OCI-LY3 (cell line): ENCODE measurements around the gene ARMC12.

Source experiments
- H2AFZ ChIP-seq: fragments of 200-600, 300-600 bp; shearing (Covaris generic); 2 replicates; pipeline ENCODE4 v1.6.0; 2014; ENCODE audit warnings: antibody characterized with exemption, low read depth, low read length
- H3K27ac ChIP-seq: fragments of 200-600, 300-600 bp; sonication (generic); 2 replicates; pipeline ENCODE4 v1.5.1; 2014; ENCODE audit warnings: mild to moderate bottlenecking, low read length, moderate library complexity, mixed read lengths
- H3K27me3 ChIP-seq: fragments of 200-600, 300-600 bp; sonication (generic); 2 replicates; pipeline ENCODE4 v1.6.1; 2014; ENCODE audit warnings: low read depth, low read length, mixed read lengths
- H3K36me3 ChIP-seq: fragments of 200-600, 300-600 bp; sonication (generic); replicated peaks from 2 replicates; pipeline ENCODE3; 2014; ENCODE audit warnings: low read depth, low read length, mixed read lengths
- H3K4me1 ChIP-seq: fragments of 300-600, 200-600 bp; sonication (generic); 2 replicates; pipeline ENCODE4 v1.6.1; 2014; ENCODE audit warnings: low read length, mixed read lengths
- H3K4me2 ChIP-seq: fragments of 200-600, 300-600 bp; sonication (generic); 2 replicates; pipeline ENCODE4 v1.6.1; 2014; ENCODE audit warnings: low read length, mixed read lengths
- H3K4me3 ChIP-seq: fragments of 300-600, 200-600 bp; sonication (generic); 2 replicates; pipeline ENCODE4 v1.5.1; 2014; ENCODE audit warnings: antibody characterized with exemption, mild to moderate bottlenecking, low read length, moderate library complexity
- H3K79me2 ChIP-seq: fragments of 300-600, 200-600 bp; shearing (Covaris generic); 2 replicates; pipeline ENCODE4 v1.6.1; 2014; ENCODE audit warnings: mild to moderate bottlenecking, low read length, mixed read lengths
- H3K9ac ChIP-seq: fragments of 300-600, 200-600 bp; shearing (Covaris generic); 2 replicates; pipeline ENCODE4 v1.6.0; 2014; ENCODE audit warnings: mild to moderate bottlenecking, low read length, moderate library complexity
- H3K9me3 ChIP-seq: fragments of 200-600, 300-600 bp; shearing (Covaris generic); 2 replicates; pipeline ENCODE4 v1.6.1; 2014; ENCODE audit warnings: low read length, mixed read lengths; ENCODE audit not compliant: insufficient read depth
- H4K20me1 ChIP-seq: fragments of 200-600, 300-600 bp; sonication (generic); 2 replicates; pipeline ENCODE4 v1.6.1; 2016; ENCODE audit warnings: low read length, mixed read lengths; ENCODE audit not compliant: insufficient read depth
- CTCF ChIP-seq: fragments of 200-600, 300-600 bp; sonication (generic); IDR thresholded peaks from 2 replicates; pipeline ENCODE4 v1.5.1; 2014; ENCODE audit warnings: antibody characterized with exemption, low read length, low read depth
- EZH2phosphoT487 ChIP-seq: fragments of 200-600 bp; shearing (Covaris generic); IDR thresholded peaks from 2 replicates; pipeline ENCODE4 v1.6.1; 2018; ENCODE audit warnings: antibody characterized with exemption, mixed run types, low read depth

The ARMC12 gene

GRCh38 chr6:35794536-35795452 is 58.0 kb downstream of the ARMC12 start:
- Histone ChIP-seq H3K9me3 (no peaks in the 10 kb centered on the region), H3K4me2 (no peak overlapping the region), H3K4me1 (no peaks in the 10 kb centered on the region), H3K27ac (no peak overlapping the region), H4K20me1 (no peaks in the 10 kb centered on the region), H3K36me3 (no peaks in the 10 kb centered on the region), H3K79me2 (no peaks in the 10 kb centered on the region), H3K27me3 (peaks cover 21% of the 10 kb centered on the region), H2AFZ (no peak overlapping the region), H3K9ac (no peak overlapping the region), H3K4me3 (no peak overlapping the region)
- TF ChIP-seq EZH2phosphoT487 (no peak), CTCF (no peak)

DNA sequence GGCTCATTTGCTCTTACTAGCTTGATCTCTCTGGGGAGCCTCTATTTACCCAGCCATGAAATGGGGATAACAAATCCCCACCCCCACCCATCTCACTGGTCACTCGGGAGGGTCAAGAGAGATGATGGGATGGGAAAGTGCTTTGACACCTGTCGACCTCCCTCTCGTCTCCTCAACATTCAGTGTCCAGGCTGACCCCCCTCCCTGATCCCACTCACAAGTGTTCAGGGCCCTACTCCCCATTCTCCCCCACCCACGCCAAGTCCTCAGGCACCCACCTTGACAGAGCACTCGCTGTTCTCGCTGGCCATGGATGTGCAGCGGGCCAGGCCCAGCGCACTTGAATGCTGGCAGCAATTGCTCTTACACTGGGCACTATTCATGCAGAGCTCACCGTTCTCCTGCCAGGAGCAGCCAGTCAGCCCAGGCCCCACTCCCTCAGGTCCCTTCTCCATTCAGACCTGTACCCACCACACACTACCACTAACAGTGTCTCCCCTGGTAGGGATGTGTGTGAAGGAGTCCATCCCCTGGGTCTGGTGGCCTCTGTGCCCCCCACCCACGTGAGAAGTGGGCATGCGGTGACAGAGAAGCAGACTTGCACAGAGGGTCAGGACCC is 58.7 kb downstream of the ARMC12 start:
- Histone ChIP-seq H3K9ac (no peak overlapping the region), H4K20me1 (no peaks in the 10 kb centered on the region), H3K9me3 (no peaks in the 10 kb centered on the region), H3K4me1 (no peaks in the 10 kb centered on the region), H3K27me3 (peaks cover 13% of the 10 kb centered on the region), H2AFZ (no peak overlapping the region), H3K36me3 (no peaks in the 10 kb centered on the region), H3K27ac (no peak overlapping the region), H3K79me2 (no peaks in the 10 kb centered on the region), H3K4me2 (no peak overlapping the region), H3K4me3 (no peak overlapping the region)
- TF ChIP-seq EZH2phosphoT487 (no peak), CTCF (no peak)

GRCh38 chr6:35796236-35796635 is 59.4 kb downstream of the ARMC12 start:
- H3K27me3 ChIP-seq: peaks cover 8% of the 10 kb centered on the region
- no peaks in the 10 kb centered on the region for H3K79me2 ChIP-seq
- no peak overlapping the region for H3K4me2 ChIP-seq
- H4K20me1 ChIP-seq: no peaks in the 10 kb centered on the region
- no peaks in the 10 kb centered on the region for H3K4me1 ChIP-seq
- no peak overlapping the region for H3K27ac ChIP-seq
- TF ChIP-seq CTCF (no peak), EZH2phosphoT487 (no peak)
- no peak overlapping the region for H3K4me3 ChIP-seq
- H3K36me3 ChIP-seq: no peaks in the 10 kb centered on the region
- no peaks in the 10 kb centered on the region for H3K9me3 ChIP-seq
- no peak overlapping the region for H3K9ac ChIP-seq
- no peak overlapping the region for H2AFZ ChIP-seq

DNA sequence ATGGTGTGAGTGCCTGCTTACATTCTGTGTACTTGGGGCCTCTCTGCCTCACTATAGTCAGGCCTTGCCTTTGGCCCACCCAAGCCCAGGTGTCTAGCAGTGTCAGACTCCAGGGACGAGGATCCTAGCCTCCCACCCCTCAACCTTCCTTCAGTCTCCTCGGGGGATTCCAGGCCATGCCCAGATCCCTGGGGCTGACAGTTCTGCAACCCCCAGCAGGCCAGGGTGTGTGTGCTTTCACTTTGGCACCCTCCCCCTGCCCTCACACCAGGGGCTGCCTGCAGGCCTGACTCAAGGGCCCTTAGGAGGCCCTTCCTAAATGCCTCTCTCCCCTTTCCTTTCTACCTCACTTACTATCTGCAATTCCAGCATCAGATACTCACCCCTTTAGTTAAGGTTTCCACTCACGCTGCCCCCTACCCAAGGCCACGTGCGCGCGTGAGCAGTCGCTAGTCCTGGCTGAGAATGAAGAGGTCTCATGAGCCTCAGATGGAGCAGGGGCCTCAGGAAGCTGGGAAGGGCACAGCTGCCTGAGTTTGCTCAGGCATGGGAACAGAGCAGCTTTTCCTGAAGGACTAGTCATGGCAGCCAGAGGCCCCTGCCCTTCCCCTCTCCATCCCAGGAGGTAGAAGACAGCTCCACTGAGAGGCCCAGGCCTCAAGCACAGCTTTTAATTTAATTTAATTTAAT is 61.1 kb downstream of the ARMC12 start:
- Histone ChIP-seq H3K4me2 (no peak overlapping the region), H3K27me3 (no peaks in the 10 kb centered on the region), H3K36me3 (no peaks in the 10 kb centered on the region), H3K79me2 (no peaks in the 10 kb centered on the region), H3K9me3 (no peaks in the 10 kb centered on the region), H3K9ac (no peak overlapping the region), H3K27ac (no peak overlapping the region), H3K4me1 (no peaks in the 10 kb centered on the region), H4K20me1 (no peaks in the 10 kb centered on the region), H3K4me3 (no peak overlapping the region), H2AFZ (no peak overlapping the region)
- no peak for TF ChIP-seq EZH2phosphoT487
- no peak for TF ChIP-seq CTCF
